ENCODE data around the gene SPATA21. TPM values are rescaled to one million over a fixed set of nuclear protein-coding genes. Genes with fewer than 3 reads are reported as not detected.
A peak's percentile ranks its signal among the peaks of the same experiment; 100 is the strongest.

The SPATA21 gene
- total RNA-seq, 2 donors from 2014 or later: not detected

GRCh38 chr1:16393570-16394521 is 43.4 kb downstream of the SPATA21 start:
- DNase-seq (ENCODE audit: low spot score) (no peak), ATAC-seq (ENCODE audit: insufficient number of reproducible peaks, low FRiP score, low read depth) (no peak)
- Histone ChIP-seq H3K4me1 (ENCODE audit: control insufficient read depth in 1 of 2, low read depth in 2 of 2) (peaks cover 31 to 63% of the 10 kb centered on the region in 2 donors), H3K36me3 (peaks cover 9% of the 10 kb centered on the region), H3K4me3 (no peak overlapping the region), H3K27me3 (replicated peaks; ENCODE audit: insufficient read depth) (no peaks in the 10 kb centered on the region), H3K9me3 (no peaks in the 10 kb centered on the region), H3K27ac (peak overlapping the region in 1 of 2 donors; percentile 48)
- TF ChIP-seq CTCF (IDR thresholded peaks at IDR 0.05): no peak

GRCh38 chr1:16392740-16393569 is 44.3 kb downstream of the SPATA21 start:
- no peak for DNase-seq (ENCODE audit: low spot score)
- Histone ChIP-seq H3K9me3 (no peaks in the 10 kb centered on the region), H3K4me1 (ENCODE audit: control insufficient read depth in 1 of 2, low read depth in 2 of 2) (peaks cover 34 to 72% of the 10 kb centered on the region in 2 donors), H3K36me3 (peaks cover 9% of the 10 kb centered on the region), H3K4me3 (no peak overlapping the region), H3K27ac (peak overlapping the region; percentile 48 to 60), H3K27me3 (replicated peaks; ENCODE audit: insufficient read depth) (no peaks in the 10 kb centered on the region)
- peak; percentile 20 for ATAC-seq (ENCODE audit: insufficient number of reproducible peaks, low FRiP score, low read depth)
- TF ChIP-seq CTCF (IDR thresholded peaks at IDR 0.05): no peak

- Histone ChIP-seq H3K4me1 (ENCODE audit: control insufficient read depth in 1 of 2, low read depth in 2 of 2) (peaks cover 41 to 80% of the 10 kb centered on the region in 2 donors), H3K4me3 (no peak overlapping the region), H3K9me3 (no peaks in the 10 kb centered on the region), H3K36me3 (peaks cover 9% of the 10 kb centered on the region), H3K27ac (peak overlapping the region in 1 of 2 donors; percentile 15), H3K27me3 (replicated peaks; ENCODE audit: insufficient read depth) (no peaks in the 10 kb centered on the region)
- DNase-seq (ENCODE audit: low spot score) (no peak), ATAC-seq (ENCODE audit: insufficient number of reproducible peaks, low FRiP score, low read depth) (no peak)
- TF ChIP-seq CTCF (IDR thresholded peaks at IDR 0.05): no peak
These were observed 45.8 kb downstream of the SPATA21 start for GRCh38 chr1:16391411-16391810.

- Histone ChIP-seq H3K9me3 (no peaks in the 10 kb centered on the region), H3K36me3 (no peaks in the 10 kb centered on the region), H3K4me3 (peak overlapping the region; percentile 70), H3K4me1 (ENCODE audit: control insufficient read depth in 1 of 2, low read depth in 2 of 2) (peaks cover 47 to 83% of the 10 kb centered on the region in 2 donors), H3K27me3 (replicated peaks; ENCODE audit: insufficient read depth) (no peaks in the 10 kb centered on the region), H3K27ac (peak overlapping the region; percentile 81 to 84)
- ATAC-seq (ENCODE audit: insufficient number of reproducible peaks, low FRiP score, low read depth): no peak
- no peak for TF ChIP-seq CTCF (IDR thresholded peaks at IDR 0.05)
- DNase-seq (ENCODE audit: low spot score): no peak
These were observed 49.7 kb downstream of the SPATA21 start for GRCh38 chr1:16387201-16388188.

Measured in thoracic aorta (tissue), 2 donors.